Nephron (organoid): ENCODE results near the gene LDAF1.
"Not testable (repeated sequence)": the region's sequence is repeated elsewhere in the genome, so short reads cannot be mapped to it uniquely, and the experiment has no call there.

Experiments used
- H3K27ac Mint-ChIP-seq, 3 experiments: 2 replicates each; pipeline ENCODE4 v1.8.0; 2020; ENCODE audit warnings: mixed read lengths in 3 of 3, mild to moderate bottlenecking in 2 of 3, moderate library complexity in 1 of 3
- H3K27me3 Mint-ChIP-seq: 2 replicates; pipeline ENCODE4 v1.8.0; 2021; ENCODE audit warnings: low read depth, mild to moderate bottlenecking, moderate library complexity, mixed read lengths
- H3K36me3 Mint-ChIP-seq: 2 replicates; pipeline ENCODE4 v1.8.0; 2020; ENCODE audit warnings: low read depth, mixed read lengths
- H3K4me1 Mint-ChIP-seq: 2 replicates; pipeline ENCODE4 v1.8.0; 2020; ENCODE audit warnings: mixed read lengths
- H3K4me3 Mint-ChIP-seq, 3 experiments: 2 replicates each; pipeline ENCODE4 v1.8.0; 2020; ENCODE audit warnings: mild to moderate bottlenecking in 3 of 3, mixed read lengths in 3 of 3, moderate library complexity in 2 of 3
- H3K9me3 Mint-ChIP-seq: 2 replicates; pipeline ENCODE4 v1.8.0; 2020; ENCODE audit warnings: mixed read lengths
- TF ChIP-seq, protein P1 (sequence below), 3 experiments: fragments of 200-600 bp; sonication (generic); IDR thresholded peaks; one replicate each; pipeline ENCODE4 v1.5.0; 2021; ENCODE audit warnings: antibody characterized with exemption in 3 of 3; ENCODE audit not compliant: unreplicated experiment in 3 of 3

The LDAF1 gene

DNA sequence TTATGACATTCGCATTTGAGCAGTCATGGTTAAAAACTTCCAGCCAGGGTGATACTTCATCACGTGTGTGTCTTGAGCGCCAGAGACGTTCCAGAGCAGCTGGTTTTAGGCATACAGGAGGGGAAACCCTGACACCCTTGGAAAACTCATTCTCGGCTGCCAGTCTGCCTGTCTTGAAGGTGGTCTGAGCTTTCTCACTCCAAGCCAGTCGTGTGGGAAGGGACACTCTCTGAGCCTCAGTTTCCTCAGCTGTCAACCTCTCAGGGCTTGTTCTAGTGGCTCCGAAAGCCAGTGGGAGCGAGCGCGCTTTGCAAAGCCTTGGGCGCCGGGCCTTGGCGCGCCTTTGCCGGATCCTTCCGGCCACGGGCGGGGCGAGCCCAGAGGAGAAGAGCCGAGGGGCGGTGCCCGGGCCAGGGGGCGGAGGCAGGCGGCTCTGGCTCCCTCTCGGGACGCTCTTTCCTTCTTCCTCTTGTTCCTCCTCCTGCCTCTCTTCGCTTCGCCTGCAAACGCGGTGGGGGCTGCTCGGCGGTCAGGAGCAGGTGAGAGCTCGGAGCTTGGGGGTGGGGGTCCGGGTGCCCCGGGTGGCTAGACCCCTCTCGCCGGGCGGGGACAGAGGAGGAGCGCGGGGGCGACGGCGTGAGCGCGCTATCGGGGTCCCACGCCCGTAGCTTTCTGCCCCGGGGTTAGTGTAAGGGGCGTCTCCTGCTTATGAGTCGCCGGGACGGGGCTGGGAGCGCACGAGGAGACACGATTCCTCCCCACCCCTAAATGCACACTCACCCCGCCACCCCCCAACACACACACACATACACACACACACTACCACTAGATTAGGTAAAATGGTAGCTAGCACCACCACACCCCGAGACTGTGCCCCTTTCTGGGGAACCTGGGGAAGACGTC lies at the start of gene LDAF1:
Gene LDAF1, plus strand, starts transcription at position 467 of the 903 bp plus-strand sequence. CDS start 2,509 bp downstream, outside the sequence.
- Mint-ChIP-seq H3K4me1 (peaks cover 42% of the 10 kb centered on the region), H3K36me3 (peaks cover 19% of the 10 kb centered on the region), H3K9me3 (no peaks in the 10 kb centered on the region), H3K27me3 (peaks cover 12% of the 10 kb centered on the region), H3K27ac (peak within 1 kb of the TSS in 1 of 3 experiments; percentile 40), H3K4me3 (peak within 1 kb of the TSS; percentile 91 to 94 (median 93))
- TF ChIP-seq, protein P1, sequence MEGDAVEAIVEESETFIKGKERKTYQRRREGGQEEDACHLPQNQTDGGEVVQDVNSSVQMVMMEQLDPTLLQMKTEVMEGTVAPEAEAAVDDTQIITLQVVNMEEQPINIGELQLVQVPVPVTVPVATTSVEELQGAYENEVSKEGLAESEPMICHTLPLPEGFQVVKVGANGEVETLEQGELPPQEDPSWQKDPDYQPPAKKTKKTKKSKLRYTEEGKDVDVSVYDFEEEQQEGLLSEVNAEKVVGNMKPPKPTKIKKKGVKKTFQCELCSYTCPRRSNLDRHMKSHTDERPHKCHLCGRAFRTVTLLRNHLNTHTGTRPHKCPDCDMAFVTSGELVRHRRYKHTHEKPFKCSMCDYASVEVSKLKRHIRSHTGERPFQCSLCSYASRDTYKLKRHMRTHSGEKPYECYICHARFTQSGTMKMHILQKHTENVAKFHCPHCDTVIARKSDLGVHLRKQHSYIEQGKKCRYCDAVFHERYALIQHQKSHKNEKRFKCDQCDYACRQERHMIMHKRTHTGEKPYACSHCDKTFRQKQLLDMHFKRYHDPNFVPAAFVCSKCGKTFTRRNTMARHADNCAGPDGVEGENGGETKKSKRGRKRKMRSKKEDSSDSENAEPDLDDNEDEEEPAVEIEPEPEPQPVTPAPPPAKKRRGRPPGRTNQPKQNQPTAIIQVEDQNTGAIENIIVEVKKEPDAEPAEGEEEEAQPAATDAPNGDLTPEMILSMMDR (IDR thresholded peaks at IDR 0.05; ENCODE audit: unreplicated experiment in 3 of 3) = no peak

DNA sequence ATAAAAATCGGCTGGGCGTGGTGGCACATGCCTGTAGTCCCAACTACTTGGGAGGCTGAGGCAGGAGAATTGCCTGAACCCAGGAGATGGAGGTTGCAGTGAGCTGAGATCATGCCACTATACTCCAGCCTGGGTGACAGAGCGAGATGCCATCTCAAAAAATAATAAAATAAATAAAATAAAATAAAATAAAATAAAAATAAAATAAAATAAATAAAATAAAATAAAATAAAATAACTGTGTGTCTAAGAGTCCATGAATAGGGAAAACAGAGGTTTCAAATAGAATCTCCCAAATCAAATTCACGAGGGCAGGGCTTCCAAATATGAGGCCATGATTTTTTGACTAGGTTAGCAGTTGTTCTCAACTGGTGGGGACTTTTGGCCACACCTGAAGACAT lies 42.9 kb upstream of the LDAF1 start:
- not testable (repeated sequence) for H3K4me3 Mint-ChIP-seq, H3K9me3 Mint-ChIP-seq, H3K4me1 Mint-ChIP-seq, H3K36me3 Mint-ChIP-seq, H3K27me3 Mint-ChIP-seq, H3K27ac Mint-ChIP-seq

- Mint-ChIP-seq H3K9me3 (peaks cover 2% of the 10 kb centered on the region), H3K27me3 (no peaks in the 10 kb centered on the region), H3K4me3 (peak overlapping the region in 2 of 3 experiments; percentile 28 to 38), H3K27ac (no peak overlapping the region), H3K36me3 (no peaks in the 10 kb centered on the region), H3K4me1 (no peaks in the 10 kb centered on the region)
- TF ChIP-seq, protein P1 (IDR thresholded peaks at IDR 0.05; ENCODE audit: unreplicated experiment in 3 of 3) = no peak
Observed at GRCh38 chr16:21116148-21116693, 42.3 kb upstream of the LDAF1 start.

- H3K27ac Mint-ChIP-seq = no peak overlapping the region
- no peaks in the 10 kb centered on the region for H3K27me3 Mint-ChIP-seq
- TF ChIP-seq, protein P1 (IDR thresholded peaks at IDR 0.05; ENCODE audit: unreplicated experiment in 3 of 3) = no peak
Observed at GRCh38 chr16:21117567-21117966, 40.9 kb upstream of the LDAF1 start.

DNA sequence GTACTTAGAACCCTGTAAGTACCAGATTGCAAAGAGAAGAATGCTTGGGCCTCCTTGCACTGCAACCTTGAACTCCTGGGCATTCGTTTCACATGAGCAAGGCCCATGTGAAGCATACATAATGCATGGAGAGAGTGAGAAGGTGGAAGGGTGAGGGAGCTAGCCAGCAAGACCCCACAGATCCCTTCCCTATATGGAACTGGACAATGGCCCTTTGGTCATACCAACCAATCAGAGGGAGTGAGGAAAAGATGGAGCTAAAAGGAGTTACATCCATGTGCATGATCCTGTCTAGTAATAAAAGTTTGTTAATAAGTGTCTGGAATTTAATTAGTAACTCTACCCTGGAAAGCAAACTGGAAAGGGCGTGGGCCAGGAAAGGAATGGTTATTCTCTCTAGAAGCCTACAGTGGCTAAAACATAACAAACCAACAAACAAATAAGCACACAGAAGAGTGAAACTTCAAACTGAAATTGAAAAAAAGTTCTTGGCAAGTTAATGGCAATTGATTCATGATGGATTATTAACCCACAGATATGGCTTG lies 37.4 kb upstream of the LDAF1 start:
- no peaks in the 10 kb centered on the region for H3K4me1 Mint-ChIP-seq
- H3K27me3 Mint-ChIP-seq = peaks cover 6% of the 10 kb centered on the region
- H3K4me3 Mint-ChIP-seq = no peak overlapping the region
- TF ChIP-seq, protein P1 (IDR thresholded peaks at IDR 0.05; ENCODE audit: unreplicated experiment in 3 of 3) = no peak
- no peaks in the 10 kb centered on the region for H3K36me3 Mint-ChIP-seq
- peaks cover 2% of the 10 kb centered on the region for H3K9me3 Mint-ChIP-seq
- peak overlapping the region in 1 of 3 experiments; percentile 86 for H3K27ac Mint-ChIP-seq

More at GRCh38 chr16:21117567-21117966, 40.9 kb upstream of the LDAF1 start:
- Mint-ChIP-seq H3K9me3 (peaks cover 2% of the 10 kb centered on the region), H3K36me3 (no peaks in the 10 kb centered on the region), H3K4me1 (no peaks in the 10 kb centered on the region), H3K4me3 (no peak overlapping the region)

- no peaks in the 10 kb centered on the region for H3K4me1 Mint-ChIP-seq
- no peaks in the 10 kb centered on the region for H3K9me3 Mint-ChIP-seq
- TF ChIP-seq, protein P1 (IDR thresholded peaks at IDR 0.05; ENCODE audit: unreplicated experiment in 3 of 3) = no peak
- H3K4me3 Mint-ChIP-seq = no peak overlapping the region
- H3K27me3 Mint-ChIP-seq = peaks cover 9% of the 10 kb centered on the region
- H3K27ac Mint-ChIP-seq = no peak overlapping the region
- no peaks in the 10 kb centered on the region for H3K36me3 Mint-ChIP-seq
Observed at GRCh38 chr16:21125191-21125590, 33.3 kb upstream of the LDAF1 start.
